OCI-LY1 (cell line): Measurements from ENCODE around the gene IRAG1.

Experiments used
- CTCF ChIP-seq: fragments of 200-600 bp; sonication (generic), shearing (Covaris generic); IDR thresholded peaks from 2 replicates; pipeline ENCODE4 v1.5.1; 2017; ENCODE audit warnings: mild to moderate bottlenecking, antibody characterized with exemption, low read length, moderate library complexity, mixed read lengths
- EZH2 ChIP-seq: fragments of 200-600 bp; sonication (generic), shearing (Covaris generic); IDR thresholded peaks from 2 replicates; pipeline ENCODE4 v1.8.0; 2017; ENCODE audit warnings: borderline replicate concordance, mixed run types, mild to moderate bottlenecking, antibody characterized with exemption, low read length, moderate library complexity, mixed read lengths

- TF ChIP-seq CTCF: no peak
- no peak for TF ChIP-seq EZH2
Measured at GRCh38 chr11:10742460-10743208, 49.1 kb upstream of the IRAG1 start.
